ENCODE data around the gene GPC2.

DNA sequence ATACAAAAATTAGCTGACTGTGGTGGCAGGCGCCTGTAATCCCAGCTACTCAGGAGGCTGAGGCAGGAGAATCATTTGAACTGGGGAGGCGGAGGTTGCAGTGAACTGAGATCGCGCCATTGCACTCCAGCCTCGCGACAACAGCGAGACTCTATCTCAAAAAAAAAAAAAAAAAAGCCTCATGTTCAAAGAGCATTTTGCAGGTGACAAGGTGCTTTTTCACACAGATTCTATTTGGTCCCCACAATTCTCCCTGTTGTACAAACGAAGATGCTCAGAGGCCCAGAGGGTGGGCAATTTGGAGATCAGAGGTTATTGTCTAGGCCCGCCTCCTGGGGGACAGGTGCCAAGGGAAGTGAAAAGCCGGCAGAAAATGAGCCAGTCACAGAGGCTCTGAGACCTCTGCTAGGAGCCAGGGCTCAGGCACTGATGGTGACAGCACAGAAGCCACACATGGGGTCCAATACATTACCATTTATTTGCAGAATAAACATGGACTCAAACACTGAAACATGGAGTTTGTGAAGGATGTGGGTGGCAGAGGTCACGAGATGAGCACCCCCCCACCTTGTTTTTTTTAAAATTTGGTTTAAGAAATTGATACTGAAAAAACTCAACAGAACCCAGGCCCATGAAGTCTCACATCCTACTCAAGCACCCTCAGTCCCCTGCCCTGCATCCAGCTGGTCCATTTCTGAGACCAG, 7.9 kb downstream of the GPC2 start:
- TF ChIP-seq TCF7L2 (IDR thresholded peaks at IDR 0.05; ENCODE audit: borderline replicate concordance, extremely low read depth, insufficient read depth, insufficient read length) (no peak), POLR2A (IDR thresholded peaks at IDR 0.05; ENCODE audit: borderline replicate concordance, extremely low read depth, insufficient read depth, insufficient read length) (no peak), POLR2AphosphoS5 (IDR thresholded peaks at IDR 0.05; ENCODE audit: low read depth, low read length) (no peak), RAD21 (IDR thresholded peaks at IDR 0.05; ENCODE audit: low read depth) (no peak), YY1 (IDR thresholded peaks at IDR 0.05; ENCODE audit: extremely low read depth, insufficient replicate concordance, low read depth, low read length) (no peak), EZH2phosphoT487 (IDR thresholded peaks at IDR 0.05; ENCODE audit: borderline replicate concordance) (no peak)
- TF ChIP-seq, protein P1, sequence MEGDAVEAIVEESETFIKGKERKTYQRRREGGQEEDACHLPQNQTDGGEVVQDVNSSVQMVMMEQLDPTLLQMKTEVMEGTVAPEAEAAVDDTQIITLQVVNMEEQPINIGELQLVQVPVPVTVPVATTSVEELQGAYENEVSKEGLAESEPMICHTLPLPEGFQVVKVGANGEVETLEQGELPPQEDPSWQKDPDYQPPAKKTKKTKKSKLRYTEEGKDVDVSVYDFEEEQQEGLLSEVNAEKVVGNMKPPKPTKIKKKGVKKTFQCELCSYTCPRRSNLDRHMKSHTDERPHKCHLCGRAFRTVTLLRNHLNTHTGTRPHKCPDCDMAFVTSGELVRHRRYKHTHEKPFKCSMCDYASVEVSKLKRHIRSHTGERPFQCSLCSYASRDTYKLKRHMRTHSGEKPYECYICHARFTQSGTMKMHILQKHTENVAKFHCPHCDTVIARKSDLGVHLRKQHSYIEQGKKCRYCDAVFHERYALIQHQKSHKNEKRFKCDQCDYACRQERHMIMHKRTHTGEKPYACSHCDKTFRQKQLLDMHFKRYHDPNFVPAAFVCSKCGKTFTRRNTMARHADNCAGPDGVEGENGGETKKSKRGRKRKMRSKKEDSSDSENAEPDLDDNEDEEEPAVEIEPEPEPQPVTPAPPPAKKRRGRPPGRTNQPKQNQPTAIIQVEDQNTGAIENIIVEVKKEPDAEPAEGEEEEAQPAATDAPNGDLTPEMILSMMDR (IDR thresholded peaks at IDR 0.05 in 2 of 3, conservative IDR thresholded peaks at IDR 0.05 in 1 of 3; ENCODE audit: borderline replicate concordance in 1 of 3, insufficient read depth in 1 of 3, low read depth in 2 of 3, low read length in 2 of 3) = no peak
- TF ChIP-seq, protein P2, sequence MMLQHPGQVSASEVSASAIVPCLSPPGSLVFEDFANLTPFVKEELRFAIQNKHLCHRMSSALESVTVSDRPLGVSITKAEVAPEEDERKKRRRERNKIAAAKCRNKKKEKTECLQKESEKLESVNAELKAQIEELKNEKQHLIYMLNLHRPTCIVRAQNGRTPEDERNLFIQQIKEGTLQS (IDR thresholded peaks at IDR 0.05) = no peak
- TF ChIP-seq, protein P3, sequence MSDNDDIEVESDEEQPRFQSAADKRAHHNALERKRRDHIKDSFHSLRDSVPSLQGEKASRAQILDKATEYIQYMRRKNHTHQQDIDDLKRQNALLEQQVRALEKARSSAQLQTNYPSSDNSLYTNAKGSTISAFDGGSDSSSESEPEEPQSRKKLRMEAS (IDR thresholded peaks at IDR 0.05) = no peak
- TF ChIP-seq, protein P4, sequence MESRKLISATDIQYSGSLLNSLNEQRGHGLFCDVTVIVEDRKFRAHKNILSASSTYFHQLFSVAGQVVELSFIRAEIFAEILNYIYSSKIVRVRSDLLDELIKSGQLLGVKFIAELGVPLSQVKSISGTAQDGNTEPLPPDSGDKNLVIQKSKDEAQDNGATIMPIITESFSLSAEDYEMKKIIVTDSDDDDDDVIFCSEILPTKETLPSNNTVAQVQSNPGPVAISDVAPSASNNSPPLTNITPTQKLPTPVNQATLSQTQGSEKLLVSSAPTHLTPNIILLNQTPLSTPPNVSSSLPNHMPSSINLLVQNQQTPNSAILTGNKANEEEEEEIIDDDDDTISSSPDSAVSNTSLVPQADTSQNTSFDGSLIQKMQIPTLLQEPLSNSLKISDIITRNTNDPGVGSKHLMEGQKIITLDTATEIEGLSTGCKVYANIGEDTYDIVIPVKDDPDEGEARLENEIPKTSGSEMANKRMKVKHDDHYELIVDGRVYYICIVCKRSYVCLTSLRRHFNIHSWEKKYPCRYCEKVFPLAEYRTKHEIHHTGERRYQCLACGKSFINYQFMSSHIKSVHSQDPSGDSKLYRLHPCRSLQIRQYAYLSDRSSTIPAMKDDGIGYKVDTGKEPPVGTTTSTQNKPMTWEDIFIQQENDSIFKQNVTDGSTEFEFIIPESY (IDR thresholded peaks at IDR 0.05; ENCODE audit: extremely low read depth, insufficient replicate concordance, low read length) = no peak

Data from HCT116 (cell line).